Thoracic aorta (tissue), 2 donors: ENCODE data around the gene SDK1. TPM values are rescaled to one million over a fixed set of nuclear protein-coding genes. Genes with fewer than 3 reads are reported as not detected.

ENCODE experiments used
- ATAC-seq: fragments of 150-250 bp; one replicate; pipeline ENCODE4 v1.8.0; 2017; ENCODE audit warnings: low read depth; ENCODE audit not compliant: insufficient number of reproducible peaks, low FRiP score
- DNase-seq: peaks from one replicate; pipeline ENCODE4 v3.0.0-alpha.2; 2020; ENCODE audit warnings: low spot score
- H3K27ac ChIP-seq, 2 donors: fragments of 200-600 bp; sonication (generic); 1 replicate in 1 of 2; 2 replicates in 1 of 2; pipeline ENCODE4 v1.5.1; 2016; ENCODE audit warnings: mild to moderate bottlenecking in 2 of 2, moderate library complexity in 2 of 2
- H3K27me3 ChIP-seq: fragments of 200-600 bp; sonication (generic); replicated peaks from 2 replicates; pipeline ENCODE4 v1.6.0; 2016; ENCODE audit warnings: mild to moderate bottlenecking; ENCODE audit not compliant: insufficient read depth
- H3K36me3 ChIP-seq: fragments of 200-600 bp; sonication (generic); one replicate; pipeline ENCODE4 v1.5.1; 2016
- H3K4me1 ChIP-seq, 2 donors: fragments of 200-600 bp; sonication (generic); 1 replicate in 1 of 2; 2 replicates in 1 of 2; pipeline versions ENCODE4 v1.5.1 to v1.6.0; 2016; ENCODE audit warnings: low read depth in 2 of 2, mild to moderate bottlenecking in 1 of 2; ENCODE audit not compliant: control insufficient read depth in 1 of 2
- H3K4me3 ChIP-seq: fragments of 200-600 bp; sonication (generic); 2 replicates; pipeline ENCODE4 v1.5.1; 2016; ENCODE audit warnings: mild to moderate bottlenecking
- H3K9me3 ChIP-seq: fragments of 200-600 bp; sonication (generic); 2 replicates; pipeline ENCODE4 v1.5.1; 2016
- total RNA-seq, 2 donors: library from RNA; depleted of rRNA; stranded (reverse); fragments of >200 nt; gene quantifications; one replicate each; pipeline versions ENCODE4 v1.1.0 to v1.2.3, GENCODE V29; 2016
- TF ChIP-seq, protein P1 (sequence below): fragments of 200-600 bp; sonication (generic); IDR thresholded peaks from one replicate; pipeline ENCODE4 v1.5.1; 2019; ENCODE audit warnings: antibody characterized with exemption

The SDK1 gene
- total RNA-seq, 2 donors from 2014 or later, result 27.5 to 29.2 TPM

- Histone ChIP-seq H3K4me1 (no peaks in the 10 kb centered on the region), H3K27ac (no peak overlapping the region), H3K9me3 (peaks cover 4% of the 10 kb centered on the region), H3K27me3 (no peaks in the 10 kb centered on the region), H3K4me3 (no peak overlapping the region), H3K36me3 (no peaks in the 10 kb centered on the region)
- no peak for ATAC-seq
- DNase-seq, result no peak
- TF ChIP-seq, protein P1, sequence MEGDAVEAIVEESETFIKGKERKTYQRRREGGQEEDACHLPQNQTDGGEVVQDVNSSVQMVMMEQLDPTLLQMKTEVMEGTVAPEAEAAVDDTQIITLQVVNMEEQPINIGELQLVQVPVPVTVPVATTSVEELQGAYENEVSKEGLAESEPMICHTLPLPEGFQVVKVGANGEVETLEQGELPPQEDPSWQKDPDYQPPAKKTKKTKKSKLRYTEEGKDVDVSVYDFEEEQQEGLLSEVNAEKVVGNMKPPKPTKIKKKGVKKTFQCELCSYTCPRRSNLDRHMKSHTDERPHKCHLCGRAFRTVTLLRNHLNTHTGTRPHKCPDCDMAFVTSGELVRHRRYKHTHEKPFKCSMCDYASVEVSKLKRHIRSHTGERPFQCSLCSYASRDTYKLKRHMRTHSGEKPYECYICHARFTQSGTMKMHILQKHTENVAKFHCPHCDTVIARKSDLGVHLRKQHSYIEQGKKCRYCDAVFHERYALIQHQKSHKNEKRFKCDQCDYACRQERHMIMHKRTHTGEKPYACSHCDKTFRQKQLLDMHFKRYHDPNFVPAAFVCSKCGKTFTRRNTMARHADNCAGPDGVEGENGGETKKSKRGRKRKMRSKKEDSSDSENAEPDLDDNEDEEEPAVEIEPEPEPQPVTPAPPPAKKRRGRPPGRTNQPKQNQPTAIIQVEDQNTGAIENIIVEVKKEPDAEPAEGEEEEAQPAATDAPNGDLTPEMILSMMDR, result no peak
Measured at GRCh38 chr7:4058158-4058557, 757.1 kb downstream of the SDK1 start.

- Histone ChIP-seq H3K36me3 (peaks cover 7% of the 10 kb centered on the region), H3K27ac (no peak overlapping the region), H3K4me1 (no peaks in the 10 kb centered on the region), H3K27me3 (no peaks in the 10 kb centered on the region), H3K9me3 (no peaks in the 10 kb centered on the region), H3K4me3 (no peak overlapping the region)
- ATAC-seq (no peak), DNase-seq (no peak)
- TF ChIP-seq, protein P1, result no peak
Measured at GRCh38 chr7:4065190-4065589, 764.1 kb downstream of the SDK1 start.

GRCh38 chr7:4066206-4066605 is 765.2 kb downstream of the SDK1 start:
- TF ChIP-seq, protein P1, result no peak
- Histone ChIP-seq H3K4me1 (no peaks in the 10 kb centered on the region), H3K4me3 (no peak overlapping the region), H3K36me3 (peaks cover 11% of the 10 kb centered on the region), H3K27ac (no peak overlapping the region), H3K27me3 (no peaks in the 10 kb centered on the region), H3K9me3 (no peaks in the 10 kb centered on the region)
- DNase-seq, result no peak
- ATAC-seq, result no peak

DNA sequence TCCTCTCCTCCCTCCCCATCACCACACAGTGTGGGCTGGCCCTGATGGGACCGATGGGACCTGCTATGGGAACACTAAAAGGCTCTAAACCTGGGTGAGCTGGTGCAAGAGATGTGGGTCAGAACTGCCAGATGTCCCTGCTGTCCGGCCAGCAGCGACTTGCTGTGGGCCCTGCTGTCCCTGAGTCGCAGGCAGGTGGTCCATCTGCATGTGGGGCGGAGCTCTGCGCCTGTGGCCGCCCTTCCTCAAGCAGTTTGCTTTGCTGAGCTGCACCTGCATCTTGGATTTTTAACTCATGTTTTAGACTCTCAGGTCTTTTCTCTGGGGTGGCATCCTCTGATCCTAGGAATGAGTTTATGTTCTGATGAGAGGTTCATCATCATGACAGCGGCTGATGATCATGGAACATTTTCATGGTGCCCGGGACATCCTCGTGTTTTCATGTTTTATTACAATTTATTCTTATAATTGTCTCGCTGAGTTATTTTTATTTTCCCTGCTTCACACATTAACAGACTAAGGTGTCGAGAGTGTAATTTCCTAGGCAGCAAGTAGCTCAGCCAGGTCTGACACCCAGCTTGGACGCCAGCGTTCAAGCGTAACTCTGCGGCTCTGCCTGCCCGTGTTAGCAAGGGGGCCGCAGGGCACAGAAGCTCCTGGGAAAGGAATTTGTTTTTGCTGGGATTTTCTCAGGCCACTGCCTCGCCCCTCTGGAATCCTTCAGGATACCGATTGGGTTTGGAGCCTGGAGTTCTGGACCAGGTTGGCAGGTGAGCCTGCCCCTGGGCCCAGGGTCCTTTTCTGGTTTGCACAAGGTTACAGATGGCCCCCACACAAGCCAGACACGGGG is 765.8 kb downstream of the SDK1 start:
- no peaks in the 10 kb centered on the region for H3K27me3 ChIP-seq
- no peak for ATAC-seq
- H3K4me3 ChIP-seq, result no peak overlapping the region
- no peak overlapping the region for H3K27ac ChIP-seq
- H3K4me1 ChIP-seq, result no peaks in the 10 kb centered on the region
- no peak for DNase-seq
- H3K36me3 ChIP-seq, result peaks cover 11% of the 10 kb centered on the region
- no peaks in the 10 kb centered on the region for H3K9me3 ChIP-seq
- TF ChIP-seq, protein P1, result no peak

DNA sequence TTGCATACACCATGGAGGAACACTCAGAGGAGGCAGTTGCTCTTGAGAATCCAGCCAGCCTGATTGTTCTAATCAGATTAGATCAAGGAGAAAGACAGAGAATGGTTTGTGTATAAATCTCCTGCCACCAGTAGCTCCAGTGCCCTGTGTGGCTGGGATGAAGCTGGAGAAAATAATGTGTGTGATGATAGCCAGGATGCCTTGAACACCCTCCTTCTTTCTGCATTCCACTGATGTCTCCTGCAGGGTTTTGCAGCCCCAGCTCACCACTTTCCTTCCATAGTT is 766.4 kb downstream of the SDK1 start:
- TF ChIP-seq, protein P1, result no peak
- Histone ChIP-seq H3K4me1 (no peaks in the 10 kb centered on the region), H3K9me3 (no peaks in the 10 kb centered on the region), H3K36me3 (peaks cover 11% of the 10 kb centered on the region), H3K27ac (no peak overlapping the region), H3K4me3 (no peak overlapping the region), H3K27me3 (no peaks in the 10 kb centered on the region)
- DNase-seq (no peak), ATAC-seq (no peak)
